SK-N-SH treated with all-trans-retinoic acid at 6 μM for 48 hours (cell line): ENCODE data around the gene NUP98.

Source experiments
- BACH2 ChIP-seq: fragments of 250-450 bp; sonication (Bioruptor Pico); IDR thresholded peaks from 2 replicates; pipeline ENCODE4 v1.9.0; 2021; ENCODE audit warnings: mild to moderate bottlenecking, borderline replicate concordance
- CSRNP3 ChIP-seq: fragments of 250-450 bp; sonication (Bioruptor Pico); IDR thresholded peaks from 2 replicates; pipeline ENCODE4 v1.5.1; 2021; ENCODE audit warnings: mild to moderate bottlenecking, moderate library complexity
- ESRRG ChIP-seq: fragments of 250-450 bp; sonication (Bioruptor Pico); IDR thresholded peaks from 2 replicates; pipeline ENCODE4 v1.6.1; 2021; ENCODE audit warnings: mild to moderate bottlenecking
- GLIS3 ChIP-seq: fragments of 250-450 bp; sonication (Bioruptor Pico); IDR thresholded peaks from 2 replicates; pipeline ENCODE4 v1.5.0; 2020; ENCODE audit warnings: mild to moderate bottlenecking, moderate library complexity
- ISL1 ChIP-seq: fragments of 250-450 bp; sonication (Bioruptor Pico); IDR thresholded peaks from 2 replicates; pipeline ENCODE4 v2.1.2; 2022; ENCODE audit warnings: mild to moderate bottlenecking, moderate library complexity
- OSR1 ChIP-seq: fragments of 250-450 bp; sonication (Bioruptor Pico); IDR thresholded peaks from 2 replicates; pipeline ENCODE4 v1.8.0; 2022; ENCODE audit warnings: moderate library complexity, mild to moderate bottlenecking, inconsistent platforms
- RARB ChIP-seq: fragments of 250-450 bp; sonication (Bioruptor Pico); IDR thresholded peaks from 2 replicates; pipeline ENCODE4 v1.8.0; 2021; ENCODE audit warnings: mild to moderate bottlenecking, moderate library complexity
- TCF4 ChIP-seq: fragments of 250-450 bp; sonication (Bioruptor Pico); IDR thresholded peaks from 2 replicates; pipeline ENCODE4 v1.8.0; 2021; ENCODE audit warnings: mild to moderate bottlenecking, moderate library complexity, borderline replicate concordance
- TOX ChIP-seq: fragments of 250-450 bp; sonication (Bioruptor Pico); IDR thresholded peaks from 2 replicates; pipeline ENCODE4 v1.8.0; 2021; ENCODE audit warnings: mild to moderate bottlenecking, moderate library complexity, borderline replicate concordance
- ZC3H10 ChIP-seq: fragments of 250-450 bp; sonication (Bioruptor Pico); IDR thresholded peaks from 2 replicates; pipeline ENCODE4 v1.5.1; 2021; ENCODE audit warnings: mild to moderate bottlenecking, moderate library complexity
- ZFP3 ChIP-seq: fragments of 250-450 bp; sonication (Bioruptor Pico); IDR thresholded peaks from 2 replicates; pipeline ENCODE4 v1.5.0; 2020; ENCODE audit warnings: mild to moderate bottlenecking, moderate library complexity
- ZFP30 ChIP-seq: fragments of 450-650 bp; formaldehyde crosslinking; IDR thresholded peaks from 2 replicates; pipeline ENCODE4 v1.5.0; 2022; ENCODE audit warnings: mild to moderate bottlenecking, moderate library complexity
- ZNF565 ChIP-seq: fragments of 450-650 bp; formaldehyde crosslinking; conservative IDR thresholded peaks from 2 replicates; pipeline ENCODE4 v1.5.0; 2020; ENCODE audit warnings: low read depth, mild to moderate bottlenecking, moderate library complexity

DNA sequence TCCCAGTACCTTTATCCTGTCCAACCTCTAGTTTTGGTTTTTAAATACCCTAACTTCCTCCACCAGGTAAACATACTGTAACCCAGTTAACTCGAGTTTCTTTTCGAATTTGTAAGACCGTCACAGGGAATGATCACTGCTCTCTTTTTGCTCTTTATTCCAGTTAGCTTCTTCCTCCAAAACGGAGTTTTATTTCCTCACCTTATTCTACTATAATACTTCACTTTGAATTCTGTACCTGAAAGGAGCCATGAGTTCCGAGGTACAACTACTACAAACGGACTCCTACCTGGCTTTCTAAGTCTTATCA is 1.4 kb downstream of the NUP98 start:
- no peak for TF ChIP-seq ESRRG
- TF ChIP-seq ZC3H10 (CRISPR knock-in tag) = no peak
- TF ChIP-seq ZFP3 (CRISPR knock-in tag) = no peak
- no peak for TF ChIP-seq TCF4 (CRISPR knock-in tag)
- no peak for TF ChIP-seq OSR1 (CRISPR knock-in tag)
- TF ChIP-seq RARB (CRISPR knock-in tag) = no peak
- TF ChIP-seq ZFP30 = no peak
- no peak for TF ChIP-seq TOX (CRISPR knock-in tag)
- TF ChIP-seq BACH2 (CRISPR knock-in tag) = no peak
- no peak for TF ChIP-seq GLIS3 (CRISPR knock-in tag)
- TF ChIP-seq CSRNP3 (CRISPR knock-in tag) = no peak
- TF ChIP-seq ZNF565 (CRISPR knock-in tag) = no peak
- TF ChIP-seq ISL1 (CRISPR knock-in tag) = no peak
